ENCODE results near the gene MYO18B. TPM values are rescaled to one million over a fixed set of nuclear protein-coding genes. Genes with fewer than 3 reads are reported as not detected.

MYO18B gene
- total RNA-seq, 1 experiment from 2014 or later: 0.07 TPM

DNA sequence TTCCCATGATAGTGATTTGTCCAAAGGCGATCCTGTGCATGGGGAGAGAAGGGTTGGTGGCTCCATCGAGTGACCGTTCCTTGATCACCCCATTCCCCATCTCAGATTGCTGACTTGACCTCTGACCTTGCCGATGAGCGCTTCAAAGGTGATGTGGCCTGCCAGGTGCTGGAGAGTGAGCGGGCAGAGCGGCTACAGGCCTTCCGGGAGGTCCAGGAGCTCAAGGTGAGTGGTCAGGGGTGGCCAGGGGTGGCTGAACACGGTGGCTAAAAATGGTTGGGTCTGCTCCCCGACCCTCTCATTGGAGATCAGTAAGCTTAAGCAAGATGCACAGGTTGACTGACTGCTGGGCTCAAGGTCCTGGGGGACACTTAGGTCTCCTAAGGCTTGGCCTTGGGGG lies 148.7 kb downstream of the MYO18B start:
- H3K4me1 Mint-ChIP-seq (ENCODE audit: low read depth, unreplicated experiment): no peaks in the 10 kb centered on the region
- H3K36me3 Mint-ChIP-seq (ENCODE audit: insufficient read depth, unreplicated experiment): no peaks in the 10 kb centered on the region
- no peak for DNase-seq
- CTCF ChIA-PET: no interaction called here
- no TSS peak for BruUV-seq (replicated peaks)
- no peak overlapping the region for H3K4me3 ChIP-seq (ENCODE audit: low read depth, low read length)
- H3K9me3 Mint-ChIP-seq (ENCODE audit: unreplicated experiment): no peaks in the 10 kb centered on the region
- no peak overlapping the region for H3K27ac Mint-ChIP-seq (ENCODE audit: unreplicated experiment)
- POLR2A ChIA-PET: no interaction called here
- no peak overlapping the region for H3K4me3 Mint-ChIP-seq (ENCODE audit: unreplicated experiment)
- H3K9me3 ChIP-seq: no peaks in the 10 kb centered on the region
- no peaks in the 10 kb centered on the region for H3K4me1 ChIP-seq
- TF ChIP-seq, protein P1, sequence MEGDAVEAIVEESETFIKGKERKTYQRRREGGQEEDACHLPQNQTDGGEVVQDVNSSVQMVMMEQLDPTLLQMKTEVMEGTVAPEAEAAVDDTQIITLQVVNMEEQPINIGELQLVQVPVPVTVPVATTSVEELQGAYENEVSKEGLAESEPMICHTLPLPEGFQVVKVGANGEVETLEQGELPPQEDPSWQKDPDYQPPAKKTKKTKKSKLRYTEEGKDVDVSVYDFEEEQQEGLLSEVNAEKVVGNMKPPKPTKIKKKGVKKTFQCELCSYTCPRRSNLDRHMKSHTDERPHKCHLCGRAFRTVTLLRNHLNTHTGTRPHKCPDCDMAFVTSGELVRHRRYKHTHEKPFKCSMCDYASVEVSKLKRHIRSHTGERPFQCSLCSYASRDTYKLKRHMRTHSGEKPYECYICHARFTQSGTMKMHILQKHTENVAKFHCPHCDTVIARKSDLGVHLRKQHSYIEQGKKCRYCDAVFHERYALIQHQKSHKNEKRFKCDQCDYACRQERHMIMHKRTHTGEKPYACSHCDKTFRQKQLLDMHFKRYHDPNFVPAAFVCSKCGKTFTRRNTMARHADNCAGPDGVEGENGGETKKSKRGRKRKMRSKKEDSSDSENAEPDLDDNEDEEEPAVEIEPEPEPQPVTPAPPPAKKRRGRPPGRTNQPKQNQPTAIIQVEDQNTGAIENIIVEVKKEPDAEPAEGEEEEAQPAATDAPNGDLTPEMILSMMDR (IDR thresholded peaks at IDR 0.05; ENCODE audit: insufficient read depth in 1 of 2, low read depth in 1 of 2, low read length in 1 of 2, severe bottlenecking in 1 of 2, unreplicated experiment in 1 of 2): no peak
- H3K27me3 ChIP-seq (replicated peaks; ENCODE audit: control insufficient read depth, insufficient read depth, low read length): peaks cover 1% of the 10 kb centered on the region; the same call in 1 of the 2 replicates
- peaks cover 20% of the 10 kb centered on the region for H3K27me3 Mint-ChIP-seq (ENCODE audit: insufficient read depth, unreplicated experiment)
- H3K36me3 ChIP-seq (ENCODE audit: control insufficient read depth, insufficient read depth, low read length): no peaks in the 10 kb centered on the region
- intact Hi-C loops (cut with micrococcal nuclease; ENCODE audit: unreplicated experiment): no loop called here

DNA sequence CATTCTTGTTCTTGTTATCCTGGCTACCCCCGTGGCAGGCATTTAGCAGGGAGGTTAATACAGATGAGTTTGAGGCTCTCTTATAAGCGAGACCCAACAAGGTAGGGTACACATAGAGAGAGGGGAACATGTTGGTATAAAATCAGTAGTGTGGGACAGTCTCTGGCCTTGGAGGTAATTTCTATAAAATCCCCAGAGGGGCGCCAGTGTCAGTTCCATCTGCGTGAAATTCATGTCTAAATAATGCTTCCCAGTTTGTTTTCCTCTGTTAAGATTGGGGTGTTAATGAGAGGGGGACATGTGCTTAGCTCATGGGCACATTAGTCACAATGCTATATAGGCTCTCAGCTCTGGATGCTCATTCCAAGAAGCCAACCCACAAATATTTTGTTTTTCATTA lies 150.7 kb downstream of the MYO18B start:
- CTCF ChIA-PET: no interaction called here
- no peaks in the 10 kb centered on the region for H3K4me1 Mint-ChIP-seq (ENCODE audit: low read depth, unreplicated experiment)
- Histone ChIP-seq H3K36me3 (ENCODE audit: control insufficient read depth, insufficient read depth, low read length) (no peaks in the 10 kb centered on the region), H3K27me3 (replicated peaks; ENCODE audit: control insufficient read depth, insufficient read depth, low read length) (0 out of 2 replicates have a peak, but pooled peaks cover 1% of the 10 kb centered on the region), H3K4me1 (no peaks in the 10 kb centered on the region), H3K9me3 (no peaks in the 10 kb centered on the region), H3K4me3 (ENCODE audit: low read depth, low read length) (no peak overlapping the region)
- TF ChIP-seq, protein P1 (IDR thresholded peaks at IDR 0.05; ENCODE audit: insufficient read depth in 1 of 2, low read depth in 1 of 2, low read length in 1 of 2, severe bottlenecking in 1 of 2, unreplicated experiment in 1 of 2): no peak
- peaks cover 24% of the 10 kb centered on the region for H3K27me3 Mint-ChIP-seq (ENCODE audit: insufficient read depth, unreplicated experiment)
- no peaks in the 10 kb centered on the region for H3K36me3 Mint-ChIP-seq (ENCODE audit: insufficient read depth, unreplicated experiment)
- H3K27ac Mint-ChIP-seq (ENCODE audit: unreplicated experiment): no peak overlapping the region
- no peak overlapping the region for H3K4me3 Mint-ChIP-seq (ENCODE audit: unreplicated experiment)
- DNase-seq: no peak
- no peaks in the 10 kb centered on the region for H3K9me3 Mint-ChIP-seq (ENCODE audit: unreplicated experiment)
- intact Hi-C loops (cut with micrococcal nuclease; ENCODE audit: unreplicated experiment): no loop called here
- POLR2A ChIA-PET: no interaction called here
- BruUV-seq (replicated peaks): no TSS peak

DNA sequence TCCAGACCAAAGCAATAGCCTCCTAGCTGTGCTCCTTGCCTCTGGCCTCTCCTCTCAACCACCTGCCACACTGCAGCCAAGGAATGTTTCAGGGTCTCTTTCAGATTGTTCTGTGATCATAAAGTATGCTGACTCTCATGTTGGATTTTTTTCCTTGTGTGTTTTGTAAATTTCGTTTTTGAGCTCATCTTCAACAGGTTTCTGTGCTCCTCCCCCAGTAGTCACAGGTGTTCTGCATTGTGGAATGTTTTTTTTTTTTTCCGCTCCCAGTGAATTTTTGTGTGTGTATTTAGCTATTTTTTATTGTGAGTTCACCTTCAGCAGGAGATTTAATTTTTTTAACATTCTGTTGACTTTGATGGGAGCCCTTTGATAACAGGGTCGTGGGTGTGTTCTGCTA lies 153.7 kb downstream of the MYO18B start:
- H3K9me3 ChIP-seq: no peaks in the 10 kb centered on the region
- no peak overlapping the region for H3K27ac Mint-ChIP-seq (ENCODE audit: unreplicated experiment)
- ChIA-PET POLR2A (no interaction called here), CTCF (interaction anchor here (2.4 kb wide), 1 partner anchor 435 kb away, joined by 13 read pairs; no protein-coding TSS in a partner anchor)
- TF ChIP-seq, protein P1 (IDR thresholded peaks at IDR 0.05; ENCODE audit: insufficient read depth in 1 of 2, low read depth in 1 of 2, low read length in 1 of 2, severe bottlenecking in 1 of 2, unreplicated experiment in 1 of 2): no peak
- intact Hi-C loops (cut with micrococcal nuclease; ENCODE audit: unreplicated experiment): no loop called here
- no peaks in the 10 kb centered on the region for H3K9me3 Mint-ChIP-seq (ENCODE audit: unreplicated experiment)
- no peaks in the 10 kb centered on the region for H3K36me3 ChIP-seq (ENCODE audit: control insufficient read depth, insufficient read depth, low read length)
- H3K27me3 ChIP-seq (replicated peaks; ENCODE audit: control insufficient read depth, insufficient read depth, low read length): 0 out of 2 replicates have a peak, but pooled peaks cover 1% of the 10 kb centered on the region
- H3K4me1 ChIP-seq: no peaks in the 10 kb centered on the region
- BruUV-seq (replicated peaks): no TSS peak
- no peak overlapping the region for H3K4me3 ChIP-seq (ENCODE audit: low read depth, low read length)
- no peaks in the 10 kb centered on the region for H3K36me3 Mint-ChIP-seq (ENCODE audit: insufficient read depth, unreplicated experiment)
- H3K4me1 Mint-ChIP-seq (ENCODE audit: low read depth, unreplicated experiment): no peaks in the 10 kb centered on the region
- peaks cover 16% of the 10 kb centered on the region for H3K27me3 Mint-ChIP-seq (ENCODE audit: insufficient read depth, unreplicated experiment)
- no peak for DNase-seq
- no peak overlapping the region for H3K4me3 Mint-ChIP-seq (ENCODE audit: unreplicated experiment)
